Activated naive CD4-positive, alpha-beta T cell treated with anti-CD3 and anti-CD28 coated beads, Interleukin-2, amount 10 ng/mL, durations not matched to agents 7 days and 5 days (primary cell): ENCODE data around the gene OBSCN.

Source experiments
- CTCF ChIA-PET: fragments of 350-600 bp; sonication (Branson Sonifier 250); formaldehyde crosslinking; loops from one replicate; lab custom pipeline; 2021; ENCODE audit warnings: antibody characterized with exemption; lab: Charles Lee
- DNase-seq: peaks from one replicate; pipeline ENCODE4 v3.0.0-alpha.2; 2020
- H3K27ac Mint-ChIP-seq: one replicate; pipeline ENCODE4 v1.8.0; 2021; ENCODE audit warnings: mild to moderate bottlenecking, moderate library complexity, mixed read lengths
- H3K27me3 Mint-ChIP-seq: one replicate; pipeline ENCODE4 v1.8.0; 2021; ENCODE audit warnings: mild to moderate bottlenecking, mixed read lengths
- H3K36me3 Mint-ChIP-seq: one replicate; pipeline ENCODE4 v1.8.0; 2021; ENCODE audit warnings: mixed read lengths
- H3K4me1 Mint-ChIP-seq: one replicate; pipeline ENCODE4 v1.8.0; 2021; ENCODE audit warnings: mixed read lengths
- H3K4me3 Mint-ChIP-seq: one replicate; pipeline ENCODE4 v1.8.0; 2021; ENCODE audit warnings: mild to moderate bottlenecking, moderate library complexity, mixed read lengths
- H3K9me3 Mint-ChIP-seq: one replicate; pipeline ENCODE4 v1.8.0; 2021; ENCODE audit warnings: mixed read lengths

The OBSCN gene

DNA sequence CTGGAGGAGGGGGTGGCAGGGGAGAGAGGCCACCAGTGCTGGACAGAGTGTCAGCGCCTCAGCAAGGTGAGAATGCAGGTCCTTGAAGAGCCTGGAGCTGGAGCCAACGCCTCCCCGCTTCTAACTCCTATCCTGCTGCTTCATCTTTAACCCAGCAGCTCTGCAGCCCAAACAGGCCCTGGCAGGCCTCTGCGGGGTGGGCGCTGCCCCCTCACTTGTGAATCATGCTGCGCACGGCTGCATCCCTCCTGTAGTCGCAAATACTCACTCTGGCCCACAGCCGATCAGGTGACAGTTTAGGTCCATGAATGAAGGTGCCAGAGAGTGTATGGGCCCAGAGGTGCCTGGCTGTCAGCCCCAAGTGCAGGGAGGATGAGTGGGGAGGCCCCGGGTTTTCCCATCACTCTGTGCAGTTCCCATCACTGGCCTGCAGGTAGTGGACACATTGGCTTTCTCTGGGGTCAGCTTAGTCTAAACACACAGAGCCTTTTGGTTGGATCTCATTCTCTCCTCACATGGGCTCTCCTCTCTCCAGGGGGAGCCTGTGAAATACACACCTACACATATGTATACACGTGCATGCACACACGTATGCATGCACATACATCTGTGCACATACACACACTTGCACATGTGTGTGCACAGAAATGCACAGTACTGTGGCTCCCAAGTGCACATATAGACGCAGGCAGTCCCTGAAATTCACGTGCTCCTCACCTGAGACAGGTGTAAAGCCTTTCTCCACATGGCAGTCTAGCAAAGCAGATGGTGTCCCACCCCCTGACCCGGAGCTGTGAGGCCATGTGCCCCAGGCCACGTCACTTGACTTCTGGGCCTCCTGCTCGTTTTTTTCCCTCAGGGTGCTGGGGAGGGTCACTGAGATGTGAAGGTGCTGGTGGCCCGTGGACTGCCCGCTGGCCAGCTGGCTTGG, 146.8 kb downstream of the OBSCN start:
- H3K9me3 Mint-ChIP-seq: no peaks in the 10 kb centered on the region
- no peak overlapping the region for H3K27ac Mint-ChIP-seq
- H3K36me3 Mint-ChIP-seq: no peaks in the 10 kb centered on the region
- no peak for DNase-seq
- CTCF ChIA-PET: no interaction called here
- no peaks in the 10 kb centered on the region for H3K4me1 Mint-ChIP-seq
- H3K4me3 Mint-ChIP-seq: no peak overlapping the region
- H3K27me3 Mint-ChIP-seq: no peaks in the 10 kb centered on the region

DNA sequence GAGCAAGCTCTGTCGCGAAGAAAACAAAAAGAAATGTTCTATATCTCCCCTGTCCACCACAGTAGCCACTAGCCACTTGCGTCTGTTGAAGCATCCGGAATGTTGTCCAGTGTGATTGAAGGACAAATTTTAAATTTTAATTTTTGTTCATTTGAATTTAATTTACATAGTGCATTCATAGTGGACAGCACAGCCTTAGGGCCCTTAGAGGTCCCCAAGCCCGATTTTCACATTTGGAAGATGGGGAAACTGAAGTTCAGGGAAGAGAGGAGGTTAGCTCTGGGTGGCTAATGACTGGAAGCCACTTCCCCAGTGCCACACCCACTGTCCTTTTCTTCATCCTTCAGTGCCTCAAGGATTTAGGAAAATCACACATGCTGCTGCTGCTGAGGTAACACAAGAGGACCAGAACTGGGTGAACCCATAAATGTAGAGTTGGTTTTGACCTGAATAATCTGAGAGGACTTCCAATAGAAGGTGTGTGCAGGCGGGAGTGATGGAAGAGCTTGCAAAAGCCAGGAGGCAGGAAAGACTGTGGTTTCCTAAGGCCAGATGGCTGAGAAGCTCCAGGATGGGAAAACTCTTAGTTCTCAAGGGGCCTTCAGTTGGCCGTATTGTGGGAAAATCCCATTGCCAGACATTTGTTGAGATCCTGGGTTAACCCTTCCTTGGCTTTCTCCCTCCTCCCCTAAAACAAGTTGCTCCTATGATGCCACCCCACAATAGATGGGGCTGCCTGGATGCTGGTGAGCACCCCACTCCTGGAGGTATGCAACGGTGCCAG, 149.2 kb downstream of the OBSCN start:
- DNase-seq: no peak
- H3K9me3 Mint-ChIP-seq: no peaks in the 10 kb centered on the region
- CTCF ChIA-PET: no interaction called here
- H3K4me1 Mint-ChIP-seq: no peaks in the 10 kb centered on the region
- H3K27ac Mint-ChIP-seq: no peak overlapping the region
- H3K27me3 Mint-ChIP-seq: no peaks in the 10 kb centered on the region
- H3K4me3 Mint-ChIP-seq: no peak overlapping the region
- no peaks in the 10 kb centered on the region for H3K36me3 Mint-ChIP-seq

DNA sequence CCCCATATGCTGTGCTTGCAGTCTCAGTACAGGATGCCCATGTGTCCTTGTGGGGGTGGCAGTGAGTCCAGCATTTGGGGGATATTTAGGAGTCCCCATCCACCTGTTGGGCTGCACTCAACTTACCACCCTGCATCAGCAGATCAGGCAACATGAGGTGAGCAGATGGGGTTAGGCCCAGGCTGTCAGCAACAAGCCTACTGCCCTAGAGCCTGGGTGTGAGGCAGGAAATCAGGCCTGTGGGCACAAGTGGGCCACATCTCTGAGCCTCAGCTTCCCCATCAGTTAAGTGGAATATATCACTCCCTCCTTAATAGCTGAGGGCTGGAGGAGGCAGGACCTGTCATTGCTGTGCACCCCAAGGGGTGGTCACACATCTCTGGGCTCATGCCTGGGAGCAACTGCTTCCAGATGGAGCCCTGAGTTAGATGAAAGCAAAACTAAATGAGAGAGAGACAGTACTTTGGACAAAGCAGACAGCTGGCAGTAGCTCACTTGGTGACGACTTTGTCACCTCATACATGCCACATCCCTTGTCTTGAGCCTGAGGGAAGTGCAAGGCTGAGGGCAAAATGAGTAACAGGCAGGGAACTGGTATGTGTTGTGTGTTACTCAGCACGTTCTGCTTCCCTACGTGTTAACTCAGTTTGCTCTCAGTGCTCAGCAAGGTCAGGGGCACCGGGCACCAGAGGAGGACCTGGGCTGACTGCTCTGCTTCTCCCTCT, 150.4 kb downstream of the OBSCN start:
- DNase-seq: no peak
- Mint-ChIP-seq H3K4me1 (no peaks in the 10 kb centered on the region), H3K27me3 (no peaks in the 10 kb centered on the region), H3K27ac (no peak overlapping the region), H3K4me3 (no peak overlapping the region), H3K9me3 (no peaks in the 10 kb centered on the region), H3K36me3 (no peaks in the 10 kb centered on the region)
- CTCF ChIA-PET: interaction anchor here (0.9 kb wide), 1 partner anchor 9 kb away, joined by 4 read pairs; no protein-coding TSS in a partner anchor

DNA sequence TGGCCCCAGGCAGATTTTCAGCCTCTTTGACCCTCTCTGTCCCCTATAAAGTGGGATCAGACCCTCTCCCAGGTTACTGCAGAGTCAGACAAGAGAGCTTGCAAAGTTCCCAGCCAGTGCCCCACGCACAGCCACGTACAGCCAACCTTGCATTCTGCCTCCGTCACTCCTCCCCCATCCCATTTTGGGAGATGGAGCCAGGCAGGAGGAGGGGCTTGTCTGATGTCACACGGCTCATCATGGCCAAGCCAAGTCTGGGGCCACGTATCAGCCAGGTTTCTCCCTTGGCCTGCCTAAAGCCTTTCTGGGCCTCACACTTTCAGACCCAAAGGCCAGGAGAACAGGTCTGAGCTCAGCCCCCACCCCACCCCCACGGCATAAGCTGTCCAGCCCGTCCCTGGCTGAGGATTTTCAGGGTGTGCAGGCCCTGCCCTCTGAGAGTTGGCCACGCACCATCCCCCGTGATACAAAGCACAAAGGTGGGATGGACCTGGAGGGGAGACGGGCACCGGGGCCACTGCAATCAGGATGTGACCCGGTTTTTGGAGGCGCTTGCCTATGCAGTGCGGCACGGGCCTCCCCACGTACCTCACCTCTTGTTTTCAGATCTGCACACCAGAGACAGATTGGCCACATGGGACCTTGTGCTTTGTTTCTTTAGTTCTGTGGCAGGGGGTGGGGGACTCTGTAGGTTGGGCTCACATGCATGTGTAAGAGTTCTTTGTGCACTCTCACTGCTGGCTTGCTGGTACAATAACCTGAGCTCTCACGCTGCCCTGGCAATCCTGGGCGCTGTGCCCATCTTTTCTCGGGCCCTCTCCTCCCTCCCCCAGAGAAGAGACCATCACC, 151.1 kb downstream of the OBSCN start:
- Mint-ChIP-seq H3K36me3 (no peaks in the 10 kb centered on the region), H3K27ac (no peak overlapping the region), H3K9me3 (no peaks in the 10 kb centered on the region), H3K4me1 (no peaks in the 10 kb centered on the region), H3K4me3 (no peak overlapping the region), H3K27me3 (no peaks in the 10 kb centered on the region)
- CTCF ChIA-PET: interaction anchor here (0.9 kb wide), 1 partner anchor 9 kb away, joined by 4 read pairs; no protein-coding TSS in a partner anchor
- no peak for DNase-seq

DNA sequence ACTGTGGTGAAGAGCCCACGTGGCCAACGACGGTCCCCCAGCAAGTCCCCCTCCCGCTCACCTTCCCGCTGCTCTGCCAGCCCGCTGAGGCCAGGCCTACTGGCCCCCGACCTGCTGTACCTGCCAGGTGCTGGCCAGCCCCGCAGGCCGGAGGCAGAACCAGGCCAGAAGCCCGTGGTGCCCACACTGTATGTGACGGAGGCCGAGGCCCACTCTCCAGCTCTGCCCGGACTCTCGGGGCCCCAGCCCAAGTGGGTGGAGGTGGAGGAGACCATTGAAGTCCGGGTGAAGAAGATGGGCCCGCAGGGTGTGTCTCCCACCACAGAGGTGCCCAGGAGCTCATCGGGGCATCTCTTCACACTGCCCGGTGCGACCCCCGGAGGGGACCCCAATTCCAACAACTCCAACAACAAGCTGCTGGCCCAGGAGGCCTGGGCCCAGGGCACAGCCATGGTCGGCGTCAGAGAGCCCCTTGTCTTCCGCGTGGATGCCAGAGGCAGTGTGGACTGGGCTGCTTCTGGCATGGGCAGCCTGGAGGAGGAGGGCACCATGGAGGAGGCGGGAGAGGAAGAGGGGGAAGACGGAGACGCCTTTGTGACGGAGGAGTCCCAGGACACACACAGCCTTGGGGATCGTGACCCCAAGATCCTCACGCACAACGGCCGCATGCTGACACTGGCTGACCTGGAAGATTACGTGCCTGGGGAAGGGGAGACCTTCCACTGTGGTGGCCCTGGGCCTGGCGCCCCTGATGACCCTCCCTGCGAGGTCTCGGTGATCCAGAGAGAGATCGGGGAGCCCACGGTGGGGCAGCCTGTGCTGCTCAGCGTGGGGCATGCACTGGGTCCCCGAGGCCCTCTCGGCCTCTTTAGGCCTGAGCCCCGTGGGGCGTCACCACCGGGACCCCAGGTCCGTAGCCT, 152.0 kb downstream of the OBSCN start:
- Mint-ChIP-seq H3K27me3 (no peaks in the 10 kb centered on the region), H3K4me1 (no peaks in the 10 kb centered on the region), H3K36me3 (no peaks in the 10 kb centered on the region), H3K27ac (no peak overlapping the region), H3K4me3 (no peak overlapping the region), H3K9me3 (no peaks in the 10 kb centered on the region)
- CTCF ChIA-PET: no interaction called here
- no peak for DNase-seq

DNA sequence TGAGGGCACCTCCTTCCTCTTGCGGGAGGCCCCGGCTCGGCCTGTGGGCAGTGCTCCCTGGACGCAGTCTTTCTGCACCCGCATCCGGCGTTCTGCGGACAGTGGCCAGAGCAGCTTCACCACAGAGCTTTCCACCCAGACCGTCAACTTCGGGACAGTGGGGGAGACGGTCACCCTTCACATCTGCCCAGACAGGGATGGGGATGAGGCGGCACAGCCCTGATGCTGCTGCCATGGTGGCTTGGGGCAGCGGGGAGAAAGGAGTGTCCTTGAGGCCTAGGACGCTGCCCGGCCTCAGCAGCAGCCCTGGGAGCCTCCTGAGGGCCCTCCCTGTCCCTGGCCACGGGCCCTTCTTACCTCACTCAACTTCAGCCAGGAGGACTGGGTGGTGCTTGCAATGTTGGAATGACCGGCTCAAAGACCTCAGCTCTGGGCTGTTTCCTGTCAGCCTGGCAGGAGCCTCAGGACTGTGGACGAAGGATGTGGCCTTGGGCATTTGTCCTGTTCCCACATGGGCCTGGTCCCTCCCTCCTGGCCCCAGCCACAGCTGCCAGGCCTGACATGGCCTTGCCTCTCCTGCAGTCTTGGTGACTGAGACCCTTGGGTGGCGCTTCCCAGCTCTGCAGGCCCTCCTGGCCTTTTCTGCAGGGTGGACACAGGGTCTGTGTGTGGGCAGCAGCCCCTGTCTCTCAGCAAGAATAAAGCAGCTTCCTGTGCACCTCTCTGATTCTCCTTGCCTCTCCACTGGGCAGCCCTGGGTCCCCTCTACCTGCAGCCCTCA, 152.9 kb downstream of the OBSCN start:
- no peak for DNase-seq
- Mint-ChIP-seq H3K36me3 (no peaks in the 10 kb centered on the region), H3K9me3 (no peaks in the 10 kb centered on the region), H3K27me3 (no peaks in the 10 kb centered on the region), H3K27ac (no peak overlapping the region), H3K4me3 (no peak overlapping the region), H3K4me1 (no peaks in the 10 kb centered on the region)
- CTCF ChIA-PET: interaction anchor here (0.6 kb wide), 1 partner anchor 361 kb away, joined by 3 read pairs; no protein-coding TSS in a partner anchor

DNA sequence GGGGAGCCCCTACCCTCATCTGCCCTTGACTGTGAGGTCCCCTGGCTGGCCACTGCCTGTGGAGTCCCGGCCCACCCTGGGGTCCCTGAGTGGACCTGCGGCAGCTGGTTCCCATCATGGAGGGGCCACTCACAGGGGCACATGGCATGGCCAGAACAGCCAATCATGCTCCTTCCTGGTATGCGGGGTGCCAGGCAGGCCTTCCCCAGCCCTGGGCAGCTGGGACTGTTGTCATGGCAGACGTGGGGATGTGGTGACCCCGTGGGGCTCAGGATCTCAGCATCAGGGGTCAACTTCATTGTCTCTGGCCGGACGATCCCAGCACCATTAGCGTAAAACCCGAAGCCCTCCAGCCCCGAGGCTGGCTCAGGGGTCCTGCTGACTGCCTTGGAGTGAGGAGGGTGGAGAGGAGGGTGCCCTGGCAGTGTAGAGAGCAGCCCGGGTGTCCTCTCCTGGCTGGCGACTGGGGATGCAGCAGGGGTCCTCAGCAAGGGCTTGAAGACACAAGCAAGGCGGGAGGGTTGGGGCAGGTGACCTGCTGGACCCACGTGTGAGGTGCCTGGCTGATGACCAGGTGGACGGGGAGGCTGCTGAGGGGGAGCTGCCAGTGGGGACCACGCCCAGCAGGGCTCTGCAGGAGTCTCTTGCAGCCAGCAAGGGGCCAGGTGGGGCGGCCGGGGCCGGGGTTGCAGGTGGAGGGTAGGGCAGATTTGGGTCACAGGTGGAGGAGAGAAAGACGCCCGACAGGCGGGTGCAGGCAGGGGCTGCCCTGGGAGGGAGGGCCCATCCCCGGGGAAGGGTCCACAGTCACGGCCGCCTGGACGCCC, 153.7 kb downstream of the OBSCN start:
- no peaks in the 10 kb centered on the region for H3K4me1 Mint-ChIP-seq
- no peak for DNase-seq
- H3K27me3 Mint-ChIP-seq: no peaks in the 10 kb centered on the region
- no peak overlapping the region for H3K27ac Mint-ChIP-seq
- no peaks in the 10 kb centered on the region for H3K9me3 Mint-ChIP-seq
- no peaks in the 10 kb centered on the region for H3K36me3 Mint-ChIP-seq
- no peak overlapping the region for H3K4me3 Mint-ChIP-seq
- CTCF ChIA-PET: interaction anchor here (0.6 kb wide), 1 partner anchor 362 kb away, joined by 3 read pairs; no protein-coding TSS in a partner anchor

DNA sequence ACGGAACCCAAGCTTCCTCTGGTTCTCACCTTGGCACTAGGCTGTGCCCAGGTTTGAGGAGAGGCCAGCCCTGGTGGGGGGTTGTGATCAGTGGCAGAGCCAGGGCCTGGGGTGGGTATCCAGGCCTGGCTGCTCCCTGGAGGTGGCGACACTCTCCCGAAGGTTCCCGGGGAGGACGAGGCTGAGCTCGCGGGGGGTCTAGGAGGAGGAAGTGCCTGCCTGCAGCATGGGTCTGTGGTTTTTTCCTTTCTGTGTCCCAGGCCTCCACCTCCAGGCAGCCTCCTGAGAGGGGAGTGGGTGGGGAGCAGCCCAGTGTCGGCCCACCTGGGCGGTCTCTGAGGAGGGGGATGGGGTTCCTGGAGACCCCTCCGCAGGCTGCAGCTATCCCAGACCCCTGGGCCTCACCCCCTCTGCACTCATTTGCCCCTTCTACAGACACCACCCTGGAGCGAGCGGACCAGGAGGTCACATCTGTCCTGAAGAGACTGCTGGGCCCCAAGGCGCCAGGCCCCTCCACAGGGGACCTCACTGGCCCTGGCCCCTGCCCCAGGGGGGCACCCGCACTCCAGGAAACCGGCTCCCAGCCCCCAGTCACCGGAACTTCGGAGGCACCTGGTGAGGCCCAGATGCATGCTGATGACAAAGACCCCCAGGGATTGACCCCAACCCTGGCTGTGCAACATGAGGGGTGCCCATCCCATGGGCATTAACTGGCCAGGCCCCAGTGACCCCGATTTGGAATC, 154.5 kb downstream of the OBSCN start:
- CTCF ChIA-PET: no interaction called here
- H3K27ac Mint-ChIP-seq: no peak overlapping the region
- H3K4me3 Mint-ChIP-seq: no peak overlapping the region
- H3K4me1 Mint-ChIP-seq: no peaks in the 10 kb centered on the region
- H3K9me3 Mint-ChIP-seq: no peaks in the 10 kb centered on the region
- no peak for DNase-seq
- no peaks in the 10 kb centered on the region for H3K36me3 Mint-ChIP-seq
- H3K27me3 Mint-ChIP-seq: no peaks in the 10 kb centered on the region

DNA sequence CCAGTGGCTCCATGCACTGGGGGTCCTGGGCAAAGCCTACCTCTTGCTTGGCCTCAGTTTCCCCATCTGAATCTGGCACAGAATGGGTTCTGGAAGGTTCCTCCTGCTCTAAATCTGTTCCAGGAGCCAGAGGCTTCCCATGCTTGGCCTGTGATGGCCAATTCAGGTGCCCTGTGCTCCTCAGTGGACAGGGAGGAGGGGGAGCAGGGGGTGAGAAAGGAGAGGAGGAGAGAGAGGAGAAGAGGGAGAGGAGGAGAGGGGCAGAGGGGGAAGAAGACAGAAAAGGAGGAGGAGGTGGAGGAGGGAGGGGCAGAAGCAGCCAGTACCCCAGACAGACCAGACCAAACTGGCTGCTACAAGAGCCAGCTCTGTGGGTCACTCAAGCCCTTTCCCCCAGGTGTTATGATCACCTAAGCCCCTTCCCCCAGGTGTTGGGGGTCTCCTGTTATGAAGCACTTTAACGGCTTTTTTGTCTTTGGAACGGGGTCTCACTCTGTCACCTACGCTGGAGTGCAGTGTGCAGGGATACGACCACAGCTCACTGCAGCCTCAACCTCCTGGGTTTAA, 155.1 kb downstream of the OBSCN start:
- Mint-ChIP-seq H3K4me1 (no peaks in the 10 kb centered on the region), H3K9me3 (no peaks in the 10 kb centered on the region), H3K27ac (no peak overlapping the region), H3K36me3 (no peaks in the 10 kb centered on the region), H3K4me3 (no peak overlapping the region), H3K27me3 (no peaks in the 10 kb centered on the region)
- CTCF ChIA-PET: no interaction called here
- DNase-seq: no peak

DNA sequence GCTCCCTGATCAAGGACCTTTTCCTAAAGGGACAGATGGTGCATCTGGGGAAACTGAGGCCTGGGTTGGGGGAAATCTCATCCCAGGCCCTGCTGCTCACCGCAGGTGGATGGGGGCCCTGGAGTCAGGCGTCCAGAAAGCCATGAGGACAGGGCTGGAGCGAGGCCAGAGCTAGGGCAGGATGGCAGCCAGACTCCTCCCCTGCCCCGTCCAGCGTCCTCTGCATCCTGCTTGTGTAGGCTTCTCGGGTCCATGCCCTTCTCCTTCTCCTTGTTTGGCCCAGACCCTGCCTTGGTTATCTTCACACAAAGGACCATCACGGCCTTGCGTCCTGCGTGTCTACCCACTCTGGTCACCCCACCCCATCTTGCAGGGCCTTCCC, 155.8 kb downstream of the OBSCN start:
- H3K27me3 Mint-ChIP-seq: no peaks in the 10 kb centered on the region
- no peak overlapping the region for H3K27ac Mint-ChIP-seq
- H3K36me3 Mint-ChIP-seq: no peaks in the 10 kb centered on the region
- DNase-seq: no peak
- no peaks in the 10 kb centered on the region for H3K9me3 Mint-ChIP-seq
- H3K4me1 Mint-ChIP-seq: no peaks in the 10 kb centered on the region
- CTCF ChIA-PET: no interaction called here
- H3K4me3 Mint-ChIP-seq: no peak overlapping the region
